Testis (tissue), 2 donors: ENCODE measurements around the gene NSMCE4A.

Source experiments
- POLR2A ChIP-seq: fragments of 450-650 bp; IDR thresholded peaks from one replicate; pipeline ENCODE4 v1.6.1; 2017; ENCODE audit warnings: antibody characterized with exemption, mild to moderate bottlenecking, moderate library complexity
- TF ChIP-seq, protein P1 (sequence below), 3 experiments: fragments of 450-650 bp in 2 of 3; fragments of 200-600 bp in 1 of 3; sonication (generic) in 1 of 3; IDR thresholded peaks; one replicate each; pipeline ENCODE4 v1.5.1; 2016 to 2019; ENCODE audit warnings: antibody characterized with exemption in 3 of 3, mild to moderate bottlenecking in 2 of 3, moderate library complexity in 1 of 3

DNA sequence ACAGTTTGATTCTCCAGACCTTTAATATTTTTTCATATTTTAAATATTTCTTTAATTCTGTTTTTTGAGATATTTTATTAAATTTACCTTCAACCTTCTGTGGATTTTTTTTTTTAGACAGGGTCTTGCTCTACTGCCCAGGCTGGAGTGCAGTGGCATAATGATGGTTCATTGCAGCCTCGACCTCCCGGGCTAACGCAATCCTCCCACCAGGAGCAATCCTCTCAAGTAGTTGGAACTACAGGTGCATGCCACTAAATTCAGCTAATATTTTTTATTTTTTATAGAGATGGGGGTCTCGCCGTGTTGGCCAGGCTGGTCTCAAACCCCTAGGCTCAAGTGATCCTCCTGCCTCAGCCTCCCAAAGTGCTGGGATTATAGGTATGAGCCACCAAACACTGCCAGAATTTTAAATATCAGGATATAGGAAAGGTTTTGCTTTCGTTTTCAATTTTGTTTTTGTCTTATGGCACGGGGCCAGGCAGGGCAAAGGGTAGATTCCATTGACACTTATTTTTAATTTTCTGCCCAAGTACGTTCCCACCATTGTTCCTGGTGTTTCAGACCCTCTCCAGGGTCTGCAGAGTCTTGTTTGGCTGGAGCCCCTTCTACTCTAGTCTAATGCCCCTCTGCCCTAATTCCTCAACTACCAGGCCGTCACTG lies 15.1 kb upstream of the NSMCE4A start:
- TF ChIP-seq, protein P1, sequence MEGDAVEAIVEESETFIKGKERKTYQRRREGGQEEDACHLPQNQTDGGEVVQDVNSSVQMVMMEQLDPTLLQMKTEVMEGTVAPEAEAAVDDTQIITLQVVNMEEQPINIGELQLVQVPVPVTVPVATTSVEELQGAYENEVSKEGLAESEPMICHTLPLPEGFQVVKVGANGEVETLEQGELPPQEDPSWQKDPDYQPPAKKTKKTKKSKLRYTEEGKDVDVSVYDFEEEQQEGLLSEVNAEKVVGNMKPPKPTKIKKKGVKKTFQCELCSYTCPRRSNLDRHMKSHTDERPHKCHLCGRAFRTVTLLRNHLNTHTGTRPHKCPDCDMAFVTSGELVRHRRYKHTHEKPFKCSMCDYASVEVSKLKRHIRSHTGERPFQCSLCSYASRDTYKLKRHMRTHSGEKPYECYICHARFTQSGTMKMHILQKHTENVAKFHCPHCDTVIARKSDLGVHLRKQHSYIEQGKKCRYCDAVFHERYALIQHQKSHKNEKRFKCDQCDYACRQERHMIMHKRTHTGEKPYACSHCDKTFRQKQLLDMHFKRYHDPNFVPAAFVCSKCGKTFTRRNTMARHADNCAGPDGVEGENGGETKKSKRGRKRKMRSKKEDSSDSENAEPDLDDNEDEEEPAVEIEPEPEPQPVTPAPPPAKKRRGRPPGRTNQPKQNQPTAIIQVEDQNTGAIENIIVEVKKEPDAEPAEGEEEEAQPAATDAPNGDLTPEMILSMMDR (IDR thresholded peaks at IDR 0.05): no peak
- TF ChIP-seq POLR2A: no peak
